ENCODE results near the gene HKDC1. TPM values are rescaled to one million over a fixed set of nuclear protein-coding genes. Genes with fewer than 3 reads are reported as not detected.
"Not testable (repeated sequence)": the region's sequence is repeated elsewhere in the genome, so short reads cannot be mapped to it uniquely, and the experiment has no call there.

The HKDC1 gene
- total RNA-seq: under 1 TPM in 1 of 2 donors, not detected in 1; 0.35 TPM

GRCh38 chr10:69220041-69220451, at the start of gene HKDC1:
TSS of gene HKDC1 (plus strand) at chr10:69220332. CDS start at chr10:69220436, 104 bp downstream.
- no peaks in the 10 kb centered on the region for H3K9me3 ChIP-seq
- no peaks in the 10 kb centered on the region for H3K36me3 ChIP-seq
- TF ChIP-seq CTCF (IDR thresholded peaks at IDR 0.05): no peak
- no peak within 1 kb of the TSS for H3K27ac ChIP-seq
- H3K4me1 ChIP-seq: no peaks in the 10 kb centered on the region
- no peaks in the 10 kb centered on the region for H3K27me3 ChIP-seq
- H3K4me3 ChIP-seq: no peak within 1 kb of the TSS
- DNase-seq (ENCODE audit: low spot score): no peak

GRCh38 chr10:69172241-69172982, 47.7 kb upstream of the HKDC1 start:
- Histone ChIP-seq H3K4me3 (no peak overlapping the region), H3K27ac (no peak overlapping the region), H3K36me3 (peaks cover 14% of the 10 kb centered on the region), H3K4me1 (no peaks in the 10 kb centered on the region), H3K27me3 (no peaks in the 10 kb centered on the region), H3K9me3 (no peaks in the 10 kb centered on the region)
- no peak for DNase-seq (ENCODE audit: low spot score)
- no peak for TF ChIP-seq CTCF (IDR thresholded peaks at IDR 0.05)

GRCh38 chr10:69175326-69175725, 44.8 kb upstream of the HKDC1 start:
- H3K9me3 ChIP-seq; H3K4me3 ChIP-seq; H3K36me3 ChIP-seq; H3K27ac ChIP-seq; H3K27me3 ChIP-seq; H3K4me1 ChIP-seq; DNase-seq (ENCODE audit: low spot score): not testable (repeated sequence)

GRCh38 chr10:69176823-69177222, 43.3 kb upstream of the HKDC1 start:
- no peak overlapping the region for H3K27ac ChIP-seq
- H3K36me3 ChIP-seq: no peaks in the 10 kb centered on the region
- no peaks in the 10 kb centered on the region for H3K9me3 ChIP-seq
- no peak for DNase-seq (ENCODE audit: low spot score)
- no peak overlapping the region for H3K4me3 ChIP-seq
- no peaks in the 10 kb centered on the region for H3K27me3 ChIP-seq
- peaks cover 0 to 19% of the 10 kb centered on the region in 2 donors for H3K4me1 ChIP-seq
- TF ChIP-seq CTCF (IDR thresholded peaks at IDR 0.05): no peak

- DNase-seq (ENCODE audit: low spot score): no peak
Measured at GRCh38 chr10:69179089-69179742, 40.9 kb upstream of the HKDC1 start.

More at GRCh38 chr10:69179089-69179742, 40.9 kb upstream of the HKDC1 start:
- Histone ChIP-seq H3K27ac (peak overlapping the region; percentile 86 to 95), H3K4me1 (peaks cover 0 to 23% of the 10 kb centered on the region in 2 donors), H3K9me3 (no peaks in the 10 kb centered on the region), H3K27me3 (no peaks in the 10 kb centered on the region), H3K36me3 (no peaks in the 10 kb centered on the region), H3K4me3 (peak overlapping the region; percentile 94 to 96)
- no peak for TF ChIP-seq CTCF (IDR thresholded peaks at IDR 0.05)

All from right atrium auricular region (tissue), 2 donors.